Measurements from ENCODE around the gene CDC42EP4.

GRCh38 chr17:73315471-73315870 is 3.7 kb upstream of the CDC42EP4 start:
- TF ChIP-seq CTCF (IDR thresholded peaks at IDR 0.05; ENCODE audit: poor library complexity) = no peak
- no peak for TF ChIP-seq EZH2 (IDR thresholded peaks at IDR 0.05; ENCODE audit: borderline replicate concordance)
- TF ChIP-seq EZH2phosphoT487 (IDR thresholded peaks at IDR 0.05; ENCODE audit: low read depth, severe bottlenecking, unreplicated experiment) = no peak
